Measurements from ENCODE around the gene ENTPD2. TPM values are rescaled to one million over a fixed set of nuclear protein-coding genes. Genes with fewer than 3 reads are reported as not detected.

Gene ENTPD2
- total RNA-seq, 2 experiments from 2014 or later = 0.15 to 0.40 TPM

DNA sequence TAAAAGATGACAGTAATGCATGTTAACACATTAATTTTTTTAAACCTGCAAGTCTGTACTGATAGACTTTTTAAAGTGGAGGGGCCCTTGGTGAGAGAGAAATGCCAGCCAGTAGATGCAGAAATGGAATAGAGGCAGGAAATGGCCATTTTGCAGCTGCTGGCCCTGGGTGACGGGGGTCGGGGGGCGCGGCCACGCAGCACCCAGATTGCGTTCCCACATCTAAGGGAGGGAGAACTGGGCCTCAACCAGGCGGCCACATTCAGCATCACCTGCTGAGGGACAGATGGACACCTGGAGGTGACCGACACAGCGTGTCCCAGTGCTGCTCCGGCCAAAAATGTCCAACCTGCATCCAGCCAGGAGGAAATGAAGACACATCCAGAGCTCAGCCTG lies 51.2 kb downstream of the ENTPD2 start:
- Mint-ChIP-seq H3K4me1 (peaks cover 33% of the 10 kb centered on the region), H3K9me3 (no peaks in the 10 kb centered on the region), H3K36me3 (ENCODE audit: low read depth) (peaks cover 3% of the 10 kb centered on the region), H3K27ac (no peak overlapping the region), H3K4me3 (no peak overlapping the region), H3K27me3 (peaks cover 5% of the 10 kb centered on the region)
- DNase-seq = no peak
- CTCF ChIA-PET = interaction anchor here (0.9 to 3.0 kb wide), 3 partner anchors 27 to 160 kb away, joined by 3 to 17 read pairs (median 5); partner anchors contain the start of gene AJM1
- POLR2A ChIA-PET = interaction anchor here (2.1 kb wide), 1 partner anchor 10 kb away, joined by 4 read pairs; the partner anchor contains the start of gene PAXX

DNA sequence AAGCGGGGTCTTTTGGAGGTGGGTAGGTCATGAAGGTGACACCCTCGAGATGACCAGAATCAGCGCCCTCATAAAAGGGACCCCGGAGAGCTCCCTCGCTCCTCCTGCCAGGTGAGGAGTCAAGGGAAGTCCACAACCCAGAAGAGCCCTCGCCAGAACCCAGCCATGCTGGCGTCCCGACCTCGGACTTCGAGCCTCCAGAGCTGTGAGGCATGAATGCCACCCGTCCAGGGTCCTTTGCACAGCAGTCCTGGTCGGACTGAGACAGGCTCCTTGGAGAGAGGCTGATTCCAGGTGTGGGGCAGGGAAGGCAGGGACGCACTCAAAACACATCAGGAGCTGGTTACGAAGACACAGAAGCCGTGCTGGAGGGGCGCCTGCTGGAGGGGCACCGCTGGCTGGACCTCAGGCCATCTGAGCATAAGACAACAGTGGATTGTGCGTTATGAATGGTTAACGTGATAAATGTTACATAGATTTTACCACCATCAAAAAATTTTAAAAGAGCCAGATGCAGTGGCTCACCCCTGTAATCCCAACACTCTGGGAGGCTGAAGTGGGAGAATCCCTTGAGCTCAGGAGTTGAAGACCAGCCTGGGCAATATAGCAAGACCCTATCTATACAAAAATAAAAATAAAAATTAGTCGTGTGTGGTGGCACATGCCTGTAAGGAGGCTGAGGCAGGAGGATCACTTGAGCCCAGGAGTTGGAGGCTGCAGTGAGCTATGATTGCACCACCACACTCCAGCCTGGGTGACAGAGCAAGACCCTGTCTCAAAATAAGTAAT lies 51.8 kb downstream of the ENTPD2 start:
- Mint-ChIP-seq H3K27me3 (peaks cover 7% of the 10 kb centered on the region), H3K4me1 (peaks cover 39% of the 10 kb centered on the region), H3K4me3 (no peak overlapping the region), H3K36me3 (ENCODE audit: low read depth) (peaks cover 3% of the 10 kb centered on the region), H3K27ac (no peak overlapping the region), H3K9me3 (no peaks in the 10 kb centered on the region)
- CTCF ChIA-PET = interaction anchor here (0.7 to 3.0 kb wide), 3 partner anchors 28 to 200 kb away, joined by 3 to 17 read pairs (median 5); no protein-coding TSS in a partner anchor
- no peak for DNase-seq
- POLR2A ChIA-PET = interaction anchor here (2.1 kb wide), 1 partner anchor 9 kb away, joined by 4 read pairs; the partner anchor contains the start of gene PAXX

DNA sequence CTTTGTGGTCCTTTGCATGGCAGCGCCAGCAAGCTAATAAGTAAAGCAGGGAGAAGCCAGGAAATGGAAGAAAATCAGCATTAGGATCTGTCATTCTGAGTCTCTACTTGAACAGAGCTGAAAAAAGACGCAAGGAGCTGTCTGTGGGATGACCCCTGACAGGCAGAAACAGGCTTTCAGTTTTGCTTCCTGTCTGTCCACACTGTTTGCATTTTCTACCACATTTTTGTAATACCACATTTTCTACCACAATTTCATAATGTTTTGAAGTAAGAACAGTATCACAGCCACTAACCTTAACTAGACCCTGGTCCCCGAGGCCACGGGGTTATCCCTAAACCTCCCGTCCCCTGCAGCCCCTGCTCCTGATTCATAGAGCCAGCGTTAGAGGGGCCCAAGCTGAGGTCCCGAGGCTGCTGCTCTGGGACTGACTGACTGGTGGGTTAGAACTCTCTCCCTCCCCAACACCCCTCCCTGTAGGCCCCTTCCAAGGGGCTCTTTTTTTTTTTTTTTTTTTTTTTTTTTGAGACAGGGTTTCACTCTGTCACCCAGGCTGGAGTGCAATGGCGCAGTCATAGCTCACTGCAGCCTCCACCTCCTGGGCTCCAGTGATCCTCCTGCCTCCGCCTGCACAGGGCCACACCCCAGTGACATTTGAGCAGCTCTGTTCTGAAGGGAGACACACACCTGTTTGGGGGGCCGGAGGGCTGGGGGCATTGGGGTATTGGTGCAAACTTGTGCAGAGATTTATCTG lies 53.5 kb downstream of the ENTPD2 start:
- CTCF ChIA-PET = interaction anchor here (1.0 to 5.5 kb wide), 8 partner anchors 25 to 158 kb away, joined by 3 to 26 read pairs (median 4); partner anchors contain the start of gene AJM1
- peaks cover 7% of the 10 kb centered on the region for H3K27me3 Mint-ChIP-seq
- POLR2A ChIA-PET = interaction anchor here (0.8 to 1.7 kb wide), 13 partner anchors 9 to 129 kb away, joined by 3 to 5 read pairs (median 3); partner anchors contain the start of gene FBXW5
- peak; percentile 43 for DNase-seq
- no peaks in the 10 kb centered on the region for H3K9me3 Mint-ChIP-seq
- H3K4me1 Mint-ChIP-seq = peaks cover 49% of the 10 kb centered on the region
- H3K27ac Mint-ChIP-seq = peak overlapping the region; percentile 72
- H3K36me3 Mint-ChIP-seq (ENCODE audit: low read depth) = peaks cover 3% of the 10 kb centered on the region
- H3K4me3 Mint-ChIP-seq = peak overlapping the region; percentile 29

Other genes with a start within 250 kb of the ENTPD2 start
- 10 to 100 TPM; 96.0 to 96.2 TPM for gene RABL6, start 246.1 kb downstream of the ENTPD2 start, total RNA-seq
- 1 to 10 TPM; 8.7 TPM for gene AJM1, start 211.6 kb downstream of the ENTPD2 start, total RNA-seq
- gene PHPT1, start 204.7 kb downstream of the ENTPD2 start, total RNA-seq = 10 to 100 TPM; 82.3 to 85.4 TPM
- 10 to 100 TPM; 12.5 to 13.6 TPM for gene MAMDC4, start 201.7 kb downstream of the ENTPD2 start, total RNA-seq
- gene EDF1, start 187.8 kb downstream of the ENTPD2 start, total RNA-seq = 100 to 1,000 TPM; 301 to 316 TPM
- gene TRAF2, start 167.5 kb downstream of the ENTPD2 start, total RNA-seq = 10 to 100 TPM; 43.6 to 45.7 TPM
- gene FBXW5, start 109.3 kb downstream of the ENTPD2 start, total RNA-seq = 100 to 1,000 TPM; 118 to 119 TPM
- 1 to 10 TPM; 1.5 to 3.2 TPM for gene C8G, start 108.8 kb downstream of the ENTPD2 start, total RNA-seq
- gene LCN12, start 101.8 kb downstream of the ENTPD2 start, total RNA-seq = 1 to 10 TPM; 2.5 to 2.9 TPM
- 10 to 100 TPM; 44.2 to 45.4 TPM for gene PTGDS, start 76.6 kb downstream of the ENTPD2 start, total RNA-seq
- 1 to 10 TPM in 1 of 2 experiments, under 1 TPM in 1; 0.98 to 1.0 TPM for gene LCNL1, start 71.1 kb downstream of the ENTPD2 start, total RNA-seq
- 10 to 100 TPM; 64.4 to 68.5 TPM for gene PAXX, start 61.6 kb downstream of the ENTPD2 start, total RNA-seq
- gene CLIC3, start 57.5 kb downstream of the ENTPD2 start, total RNA-seq = 1 to 10 TPM; 3.7 to 4.9 TPM
- gene ABCA2, start 25.8 kb downstream of the ENTPD2 start, total RNA-seq = 10 to 100 TPM; 55.5 to 65.9 TPM
- gene FUT7, start 22.0 kb downstream of the ENTPD2 start, total RNA-seq = 10 to 100 TPM in 1 of 2 experiments, 1 to 10 TPM in 1; 9.9 to 10.4 TPM
- 10 to 100 TPM; 82.8 to 89.2 TPM for gene NPDC1, start 7.9 kb downstream of the ENTPD2 start, total RNA-seq
- 10 to 100 TPM; 26.8 to 27.0 TPM for gene SAPCD2, start 16.5 kb upstream of the ENTPD2 start, total RNA-seq
- 10 to 100 TPM; 20.2 to 21.9 TPM for gene UAP1L1, start 23.5 kb upstream of the ENTPD2 start, total RNA-seq
- gene MAN1B1, start 32.9 kb upstream of the ENTPD2 start, total RNA-seq = 10 to 100 TPM; 51.4 to 51.9 TPM
- 100 to 1,000 TPM; 253 to 257 TPM for gene DPP7, start 60.7 kb upstream of the ENTPD2 start, total RNA-seq
- gene GRIN1, start 85.1 kb upstream of the ENTPD2 start, total RNA-seq = under 1 TPM; 0.40 to 0.43 TPM
- not detected for gene LRRC26, start 116.0 kb upstream of the ENTPD2 start, total RNA-seq
- gene TMEM210, start 118.0 kb upstream of the ENTPD2 start, total RNA-seq = not detected
- gene ANAPC2, start 134.5 kb upstream of the ENTPD2 start, total RNA-seq = 10 to 100 TPM; 53.3 to 57.8 TPM
- 10 to 100 TPM; 70.0 to 76.3 TPM for gene SSNA1, start 134.6 kb upstream of the ENTPD2 start, total RNA-seq
- 1 to 10 TPM; 8.5 to 9.4 TPM for gene TPRN, start 146.7 kb upstream of the ENTPD2 start, total RNA-seq
- gene TMEM203, start 151.6 kb upstream of the ENTPD2 start, total RNA-seq = 10 to 100 TPM; 28.9 to 29.2 TPM
- gene NDOR1, start 151.6 kb upstream of the ENTPD2 start, total RNA-seq = 10 to 100 TPM; 27.7 to 30.0 TPM
- gene RNF208, start 168.2 kb upstream of the ENTPD2 start, total RNA-seq = 1 to 10 TPM; 2.2 to 2.5 TPM
- under 1 TPM; 0.86 to 0.93 TPM for gene CYSRT1, start 171.1 kb upstream of the ENTPD2 start, total RNA-seq
- gene RNF224, start 173.4 kb upstream of the ENTPD2 start, total RNA-seq = under 1 TPM in 1 of 2 experiments, not detected in 1; 0.20 TPM
- gene SLC34A3, start 176.8 kb upstream of the ENTPD2 start, total RNA-seq = not detected
- gene TUBB4B, start 187.2 kb upstream of the ENTPD2 start, total RNA-seq = 100 to 1,000 TPM; 314 to 319 TPM
- not detected for gene STPG3, start 197.2 kb upstream of the ENTPD2 start, total RNA-seq
- gene NELFB, start 201.3 kb upstream of the ENTPD2 start, total RNA-seq = 10 to 100 TPM; 58.8 to 59.6 TPM
- 10 to 100 TPM; 22.4 to 23.2 TPM for gene TOR4A, start 223.7 kb upstream of the ENTPD2 start, total RNA-seq
- gene NRARP, start 248.2 kb upstream of the ENTPD2 start, total RNA-seq = under 1 TPM; 0.71 to 0.75 TPM

Data from activated CD4-positive, alpha-beta memory T cell treated with anti-CD3 and anti-CD28 coated beads, Interleukin-2, amount 10 ng/mL, durations not matched to agents 7 days and 5 days (primary cell).